Right lobe of liver (tissue), 6 donors: ENCODE data around the gene TAB2. TPM values are rescaled to one million over a fixed set of nuclear protein-coding genes. Genes with fewer than 3 reads are reported as not detected.

Experiments used
- ATAC-seq, 4 donors: fragments of 200-7000 bp; cut with Tn5 transposase; one replicate each; pipeline ENCODE4 v1.9.1; 2020; ENCODE audit warnings: mild to moderate bottlenecking in 4 of 4, moderate library complexity in 4 of 4
- DNase-seq, 3 donors: peaks; one replicate each; pipeline ENCODE4 v3.0.0-alpha.2; 2020
- H3K27ac ChIP-seq, 3 donors: fragments of 200-600 bp; one replicate each; pipeline ENCODE4 v1.8.0; 2022
- H3K27me3 ChIP-seq, 2 donors: fragments of 200-600 bp; one replicate each; pipeline ENCODE4 v1.8.0; 2022
- H3K36me3 ChIP-seq, 4 donors: fragments of 200-600 bp; sonication (generic) in 1 of 4; one replicate each; pipeline versions ENCODE4 v1.5.1 to v1.8.0; 2017 to 2022; ENCODE audit warnings: control low read depth in 1 of 4
- H3K4me1 ChIP-seq, 4 donors: fragments of 200-600 bp; sonication (generic) in 1 of 4; one replicate each; pipeline versions ENCODE4 v1.5.1 to v1.8.0; 2017 to 2022; ENCODE audit warnings: control low read depth in 1 of 4
- H3K4me3 ChIP-seq, 3 donors: fragments of 200-600 bp; one replicate each; pipeline ENCODE4 v1.8.0; 2022
- H3K9me3 ChIP-seq, 4 donors: fragments of 200-600 bp; sonication (generic) in 1 of 4; one replicate each; pipeline versions ENCODE4 v1.5.1 to v1.8.0; 2017 to 2022; ENCODE audit warnings: control low read depth in 1 of 4
- POLR2A ChIP-seq: fragments of 450-650 bp; IDR thresholded peaks from one replicate; pipeline ENCODE4 v1.6.1; 2017; ENCODE audit warnings: antibody characterized with exemption, mild to moderate bottlenecking
- WGBS: methylation state at CpG from one replicate; pipeline ENCODE4 v1.1.6; 2018; ENCODE audit warnings: low coverage, low lambda C conversion rate; ENCODE audit not compliant: insufficient coverage; ENCODE audit errors: missing lambda C conversion rate; 5-methylcytosine and 5-hydroxymethylcytosine counted together
- intact Hi-C, 2 donors: fragments of 100-400 bp; cut with DNase I; formaldehyde crosslinking; loops; one replicate each; pipeline versions ENCODE4 v1.11.2 to v1.14.1; 2022
- total RNA-seq, 6 experiments: library from RNA; depleted of rRNA in 2 of 6; stranded (reverse); fragments of >200 nt in 2 of 6; fragmentation: NEBNext Ultra II Directional in 3 of 6; extraction: Animal tissue kit (Norgen Biotek cat#: 25700) in 3 of 6; gene quantifications; one replicate each; pipeline versions ENCODE4 v1.1.0 to v1.2.4, GENCODE V29; 2016 to 2023
- TF ChIP-seq, protein P1 (sequence below), 4 donors: fragments of 200-600 bp in 3 of 4; fragments of 450-650 bp in 1 of 4; IDR thresholded peaks; one replicate each; pipeline versions ENCODE4 v1.5.1 to v1.8.0; 2016 to 2022; ENCODE audit warnings: antibody characterized with exemption in 4 of 4, mild to moderate bottlenecking in 2 of 4
- donor health status: DM: no; HTN: yes; CAD: no.
- donor health status: DM: no; HTN: no; CAD: no.
- donor health status: DM: no; HTN: no; CAD: no.
- donor health status: DM: no; HTN: yes; CAD: no.
- donor health status: DM: no; HTN: yes; CAD: no.

Gene TAB2
- total RNA-seq, 6 experiments from 2014 or later = 25.5 to 33.1 (median 30.2) TPM

- Histone ChIP-seq H3K4me1 (peaks cover 0 to 6% (median 0%) of the 10 kb centered on the region in 4 donors), H3K36me3 (no peaks in the 10 kb centered on the region), H3K27me3 (no peaks in the 10 kb centered on the region), H3K4me3 (no peak overlapping the region), H3K9me3 (no peaks in the 10 kb centered on the region), H3K27ac (no peak overlapping the region)
- WGBS = 100% methylated on average over 1 of the region's 1 CpG
- TF ChIP-seq, protein P1, sequence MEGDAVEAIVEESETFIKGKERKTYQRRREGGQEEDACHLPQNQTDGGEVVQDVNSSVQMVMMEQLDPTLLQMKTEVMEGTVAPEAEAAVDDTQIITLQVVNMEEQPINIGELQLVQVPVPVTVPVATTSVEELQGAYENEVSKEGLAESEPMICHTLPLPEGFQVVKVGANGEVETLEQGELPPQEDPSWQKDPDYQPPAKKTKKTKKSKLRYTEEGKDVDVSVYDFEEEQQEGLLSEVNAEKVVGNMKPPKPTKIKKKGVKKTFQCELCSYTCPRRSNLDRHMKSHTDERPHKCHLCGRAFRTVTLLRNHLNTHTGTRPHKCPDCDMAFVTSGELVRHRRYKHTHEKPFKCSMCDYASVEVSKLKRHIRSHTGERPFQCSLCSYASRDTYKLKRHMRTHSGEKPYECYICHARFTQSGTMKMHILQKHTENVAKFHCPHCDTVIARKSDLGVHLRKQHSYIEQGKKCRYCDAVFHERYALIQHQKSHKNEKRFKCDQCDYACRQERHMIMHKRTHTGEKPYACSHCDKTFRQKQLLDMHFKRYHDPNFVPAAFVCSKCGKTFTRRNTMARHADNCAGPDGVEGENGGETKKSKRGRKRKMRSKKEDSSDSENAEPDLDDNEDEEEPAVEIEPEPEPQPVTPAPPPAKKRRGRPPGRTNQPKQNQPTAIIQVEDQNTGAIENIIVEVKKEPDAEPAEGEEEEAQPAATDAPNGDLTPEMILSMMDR (IDR thresholded peaks at IDR 0.05) = no peak
- no peak for TF ChIP-seq POLR2A
- ATAC-seq (no peak), DNase-seq (no peak)
- intact Hi-C loops = no loop called here
Observed at GRCh38 chr6:149313861-149314260, 3.7 kb upstream of the TAB2 start.

DNA sequence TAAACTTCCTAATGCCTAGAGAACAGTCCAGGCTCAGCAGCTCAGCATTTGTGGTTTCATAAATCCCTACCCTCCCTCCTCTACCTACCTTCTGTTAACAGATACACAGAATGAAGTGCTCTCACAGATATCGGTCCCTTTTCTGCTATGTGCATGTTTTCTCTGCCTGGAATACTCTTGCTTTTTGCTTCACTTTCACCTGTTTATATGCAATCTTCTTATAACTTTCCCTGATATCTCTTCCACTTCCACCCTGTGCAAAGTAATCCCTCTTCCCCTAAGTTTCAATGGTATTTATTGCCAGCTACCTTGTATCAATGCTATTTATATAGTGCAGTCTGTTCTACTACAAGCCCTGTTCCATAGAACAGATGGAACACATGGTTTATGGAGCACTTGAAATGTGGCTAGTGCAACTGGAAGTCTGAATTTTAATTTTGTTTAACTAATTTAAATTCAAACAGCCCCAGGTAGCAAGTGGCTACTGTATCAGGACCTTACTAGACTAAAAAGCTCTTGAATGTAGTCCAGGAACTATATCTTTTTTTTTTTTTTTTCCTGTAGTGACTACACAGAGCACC, 3.1 kb upstream of the TAB2 start:
- ATAC-seq (no peak), DNase-seq (no peak)
- no peak overlapping the region for H3K4me3 ChIP-seq
- 82% methylated on average over 1 of the region's 1 CpG for WGBS
- no peaks in the 10 kb centered on the region for H3K36me3 ChIP-seq
- no peaks in the 10 kb centered on the region for H3K27me3 ChIP-seq
- H3K27ac ChIP-seq = no peak overlapping the region
- no peaks in the 10 kb centered on the region for H3K9me3 ChIP-seq
- H3K4me1 ChIP-seq = peaks cover 0 to 12% (median 0%) of the 10 kb centered on the region in 4 donors
- no peak for TF ChIP-seq POLR2A
- TF ChIP-seq, protein P1 (IDR thresholded peaks at IDR 0.05) = no peak
- intact Hi-C loops = no loop called here

DNA sequence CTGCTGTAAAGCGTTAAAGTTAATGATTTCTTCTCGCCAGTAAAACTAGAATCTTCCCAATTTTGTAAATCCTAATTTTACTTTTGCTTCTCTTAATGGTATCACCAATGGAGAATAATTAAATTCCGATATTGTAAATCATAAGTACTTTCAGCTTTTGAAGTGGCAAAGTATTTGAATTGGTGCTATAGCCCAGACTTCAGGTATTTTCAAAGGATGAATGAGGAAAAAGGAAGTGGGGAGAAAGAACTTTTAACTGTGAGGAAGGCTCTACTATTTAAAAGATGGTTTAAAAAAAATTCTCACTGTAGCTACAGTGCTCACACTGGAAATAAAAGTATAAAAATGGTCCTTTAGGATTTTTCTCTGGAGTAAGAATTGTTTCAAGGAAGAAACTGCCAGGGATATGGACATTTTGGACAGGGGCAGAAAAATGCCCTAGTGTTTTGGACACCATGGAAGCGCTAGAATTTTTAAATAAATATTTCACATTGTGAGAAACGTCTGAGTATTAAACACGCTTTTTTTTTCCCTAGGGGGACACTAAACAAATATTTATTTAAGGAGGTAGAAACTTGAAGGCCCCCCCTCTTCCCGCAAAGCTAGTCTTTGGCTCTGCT, 1.3 kb upstream of the TAB2 start:
- TF ChIP-seq, protein P1 (IDR thresholded peaks at IDR 0.05) = no peak
- TF ChIP-seq POLR2A = no peak
- 33% methylated on average over 7 of the region's 7 CpGs for WGBS
- Histone ChIP-seq H3K9me3 (no peaks in the 10 kb centered on the region), H3K27me3 (no peaks in the 10 kb centered on the region), H3K4me1 (peaks cover 0 to 30% (median 2%) of the 10 kb centered on the region in 4 donors), H3K36me3 (no peaks in the 10 kb centered on the region), H3K4me3 (peak overlapping the region; percentile 88 to 92 (median 89)), H3K27ac (peak overlapping the region in 2 of 3 donors; percentile 92)
- intact Hi-C loops = no loop called here
- DNase-seq = no peak
- no peak for ATAC-seq

DNA sequence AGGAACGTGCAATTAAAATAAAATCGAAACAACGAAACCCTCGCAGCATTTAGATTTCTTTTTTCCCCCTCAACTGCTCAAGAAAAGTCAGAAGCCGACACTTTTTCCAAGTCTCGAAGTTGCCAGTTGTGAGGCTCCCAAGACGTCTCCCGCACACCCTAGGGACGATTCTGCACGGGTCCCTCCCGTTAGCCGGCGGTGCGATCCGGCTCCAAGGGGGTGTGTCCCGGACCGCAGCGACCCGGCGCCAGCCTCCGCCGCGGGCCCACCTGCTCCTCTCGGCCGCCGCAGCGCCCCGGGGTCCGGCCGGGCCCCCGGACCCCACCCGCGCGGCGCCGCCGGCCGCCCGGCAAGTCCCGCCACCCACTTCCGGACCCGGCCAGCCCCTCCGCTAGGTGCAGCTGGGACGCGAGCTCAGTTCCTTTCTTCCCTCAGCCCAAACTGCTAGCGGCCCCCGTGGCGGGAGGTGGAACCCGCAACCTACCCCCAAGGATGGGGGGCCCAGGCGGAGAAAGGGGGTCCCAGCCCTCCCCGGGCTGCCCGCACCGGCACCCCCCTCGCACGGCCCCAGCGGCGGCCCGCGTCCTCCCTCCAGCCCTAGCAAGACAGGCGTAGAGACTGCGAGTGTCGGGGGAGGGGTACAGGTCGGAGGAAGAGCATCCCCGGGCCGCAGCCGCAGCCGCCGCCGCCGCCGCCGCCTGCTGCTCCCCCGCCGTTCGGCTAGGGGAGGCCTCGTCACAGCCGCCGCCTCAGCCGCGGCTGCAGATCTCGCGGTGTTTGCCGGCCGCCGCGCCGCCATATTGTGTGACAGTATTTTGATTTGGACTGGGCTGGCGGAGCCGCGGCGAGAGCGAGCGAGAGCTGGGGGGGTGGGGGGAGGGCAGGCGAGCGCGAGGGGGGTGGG, 520 bp upstream of the TAB2 start:
- Histone ChIP-seq H3K4me3 (peak overlapping the region; percentile 88 to 92 (median 89)), H3K27me3 (no peaks in the 10 kb centered on the region), H3K27ac (peak overlapping the region; percentile 88 to 92 (median 92)), H3K4me1 (peaks cover 0 to 34% (median 2%) of the 10 kb centered on the region in 4 donors), H3K36me3 (no peaks in the 10 kb centered on the region), H3K9me3 (no peaks in the 10 kb centered on the region)
- ATAC-seq = peak; percentile 84 to 93 (median 88)
- peak; percentile 85 for TF ChIP-seq POLR2A
- TF ChIP-seq, protein P1 (IDR thresholded peaks at IDR 0.05) = no peak
- intact Hi-C loops = no loop called here
- DNase-seq = peak; percentile 88 to 89 (median 88)
- 0% methylated on average over 27 of the region's 96 CpGs for WGBS
